Measurements from ENCODE around the gene SDR42E2.
"Not testable (repeated sequence)": the region's sequence is repeated elsewhere in the genome, so short reads cannot be mapped to it uniquely, and the experiment has no call there.

SDR42E2 gene

DNA sequence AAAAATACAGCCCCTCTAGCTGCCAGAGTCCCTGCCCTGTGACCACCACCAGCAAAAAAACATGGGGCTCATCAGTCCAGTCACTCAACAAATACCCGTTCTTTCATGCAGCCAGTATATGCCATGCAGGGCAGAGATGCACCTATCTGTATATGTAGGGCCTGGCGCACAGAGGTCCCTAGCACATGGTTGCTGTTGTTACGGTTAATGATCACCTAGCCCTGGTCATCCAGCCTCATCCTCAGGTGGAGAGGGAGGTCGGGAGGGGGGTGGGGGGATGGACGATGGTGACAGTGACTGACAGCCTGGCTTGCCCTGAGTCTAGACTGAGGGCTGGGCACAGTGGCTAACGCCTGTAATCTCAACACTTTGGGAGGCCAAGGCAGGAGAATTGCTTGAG is 1.5 kb downstream of the SDR42E2 start:
- DNase-seq, result no peak

DNA sequence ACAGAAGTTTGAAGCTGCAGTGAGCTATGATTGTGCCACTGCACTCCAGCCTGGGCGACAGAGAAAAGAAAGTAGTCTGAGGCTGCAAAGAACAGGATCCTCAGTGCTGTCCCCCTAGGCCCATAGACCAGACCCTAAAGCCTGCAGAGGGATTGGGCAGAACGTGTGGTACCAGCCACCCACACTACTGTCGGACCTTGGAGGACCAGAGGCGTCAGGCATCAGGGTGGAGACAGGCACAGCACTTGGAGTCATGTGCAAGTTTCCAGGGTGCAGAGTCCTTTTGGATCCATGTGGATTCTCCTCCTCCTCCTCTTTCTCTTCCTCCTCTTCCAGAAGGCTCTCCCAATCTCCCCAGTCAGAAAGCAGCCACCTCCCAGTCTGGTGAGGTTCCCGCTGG is 2.2 kb downstream of the SDR42E2 start:
- DNase-seq, result no peak

DNA sequence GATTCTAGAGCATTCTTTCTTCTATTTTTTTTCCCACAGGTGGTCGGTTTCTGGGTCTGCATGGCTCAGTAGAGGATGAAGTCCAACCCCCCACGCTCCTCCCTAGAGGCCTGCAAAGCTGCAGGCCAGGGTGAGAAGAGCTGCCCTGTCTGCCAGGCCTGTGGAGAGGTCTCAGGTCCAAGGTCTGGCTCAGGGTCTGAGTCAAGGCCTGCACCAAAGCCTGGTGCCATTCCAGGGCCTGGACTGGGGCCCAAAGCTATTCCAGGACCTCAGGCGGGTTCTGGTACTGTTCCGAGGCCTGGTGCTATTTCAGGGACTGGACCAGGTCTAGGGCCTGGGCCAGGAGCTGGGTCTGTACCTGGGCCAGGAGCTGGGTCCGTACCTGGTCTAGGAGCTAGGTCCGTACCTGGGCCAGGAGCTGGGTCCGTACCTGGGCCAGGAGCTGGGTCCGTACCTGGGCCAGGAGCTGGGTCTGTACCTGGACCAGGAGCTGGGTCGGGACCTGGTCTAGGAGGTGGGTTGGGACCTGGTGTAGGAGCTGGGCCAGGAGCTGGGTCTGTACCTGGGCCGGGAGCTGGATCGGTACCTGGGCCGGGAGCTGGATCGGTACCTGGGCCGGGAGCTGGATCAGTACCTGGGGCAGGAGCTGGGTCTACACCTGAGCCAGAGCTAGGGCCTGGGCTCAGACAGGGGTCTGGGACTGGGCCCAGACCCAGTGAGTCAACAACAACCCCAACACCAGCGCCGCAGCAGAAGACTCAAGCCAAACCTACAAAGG is 3.4 kb downstream of the SDR42E2 start:
- no peak for DNase-seq

DNA sequence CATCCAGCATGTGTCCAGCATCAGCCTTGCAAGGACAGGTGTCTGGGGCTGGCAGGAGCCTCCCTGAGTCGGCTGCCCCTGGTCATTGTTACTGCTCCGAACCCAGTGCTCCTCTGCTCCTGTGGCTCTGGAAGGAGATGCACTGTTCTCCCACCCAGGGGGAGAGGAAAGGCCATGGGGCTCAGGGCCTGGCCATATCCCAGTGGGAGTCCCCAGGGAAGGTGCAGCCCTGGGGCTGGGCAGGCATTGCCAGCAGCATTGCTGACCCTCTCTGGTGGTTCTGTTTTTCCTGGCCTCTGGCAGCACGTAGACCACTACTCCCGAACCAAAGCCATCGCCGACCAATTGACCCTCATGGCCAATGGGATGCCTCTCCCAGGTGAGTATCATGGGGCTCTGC is 9.6 kb downstream of the SDR42E2 start:
- no peak for DNase-seq

DNA sequence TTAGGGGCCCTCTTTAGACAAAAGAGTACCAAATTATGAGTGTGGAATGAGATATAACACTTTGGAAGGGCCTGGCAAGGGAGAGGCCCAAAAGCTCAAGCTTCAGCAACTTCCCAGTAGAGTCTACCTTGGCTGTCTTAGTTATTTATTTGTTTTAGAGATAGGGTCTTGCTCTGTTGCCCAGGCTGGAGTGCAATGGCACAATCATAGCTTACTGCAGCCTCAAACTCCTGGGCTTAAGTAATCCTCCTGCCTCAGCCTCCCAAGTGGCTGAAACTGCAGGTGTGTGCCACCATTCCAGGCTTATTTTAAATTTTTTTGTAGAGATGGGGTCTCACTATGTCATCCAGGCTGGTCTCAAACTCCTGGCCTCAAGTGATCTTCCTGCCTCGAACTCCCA is 10.3 kb downstream of the SDR42E2 start:
- not testable (repeated sequence) for DNase-seq

DNA sequence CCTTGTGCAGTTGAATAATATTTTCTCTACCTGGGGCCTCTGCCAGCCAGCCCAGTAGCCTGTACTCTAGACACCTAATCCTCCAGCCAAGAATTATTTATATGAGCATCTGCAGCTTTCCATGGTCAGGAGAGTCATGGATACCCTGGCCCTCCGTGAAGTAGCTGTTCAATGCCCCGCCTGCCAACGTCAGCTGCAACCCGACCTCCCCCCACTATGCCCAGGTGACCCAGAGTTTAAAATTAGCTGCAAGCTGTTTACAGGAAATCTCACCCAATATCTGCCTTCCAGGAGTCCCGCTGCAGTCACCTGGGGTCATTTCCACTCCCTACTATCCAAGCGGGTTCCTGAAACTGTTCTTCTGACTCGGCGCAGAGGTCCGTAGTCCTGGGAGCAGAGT is 12.3 kb downstream of the SDR42E2 start:
- no peak for DNase-seq

DNA sequence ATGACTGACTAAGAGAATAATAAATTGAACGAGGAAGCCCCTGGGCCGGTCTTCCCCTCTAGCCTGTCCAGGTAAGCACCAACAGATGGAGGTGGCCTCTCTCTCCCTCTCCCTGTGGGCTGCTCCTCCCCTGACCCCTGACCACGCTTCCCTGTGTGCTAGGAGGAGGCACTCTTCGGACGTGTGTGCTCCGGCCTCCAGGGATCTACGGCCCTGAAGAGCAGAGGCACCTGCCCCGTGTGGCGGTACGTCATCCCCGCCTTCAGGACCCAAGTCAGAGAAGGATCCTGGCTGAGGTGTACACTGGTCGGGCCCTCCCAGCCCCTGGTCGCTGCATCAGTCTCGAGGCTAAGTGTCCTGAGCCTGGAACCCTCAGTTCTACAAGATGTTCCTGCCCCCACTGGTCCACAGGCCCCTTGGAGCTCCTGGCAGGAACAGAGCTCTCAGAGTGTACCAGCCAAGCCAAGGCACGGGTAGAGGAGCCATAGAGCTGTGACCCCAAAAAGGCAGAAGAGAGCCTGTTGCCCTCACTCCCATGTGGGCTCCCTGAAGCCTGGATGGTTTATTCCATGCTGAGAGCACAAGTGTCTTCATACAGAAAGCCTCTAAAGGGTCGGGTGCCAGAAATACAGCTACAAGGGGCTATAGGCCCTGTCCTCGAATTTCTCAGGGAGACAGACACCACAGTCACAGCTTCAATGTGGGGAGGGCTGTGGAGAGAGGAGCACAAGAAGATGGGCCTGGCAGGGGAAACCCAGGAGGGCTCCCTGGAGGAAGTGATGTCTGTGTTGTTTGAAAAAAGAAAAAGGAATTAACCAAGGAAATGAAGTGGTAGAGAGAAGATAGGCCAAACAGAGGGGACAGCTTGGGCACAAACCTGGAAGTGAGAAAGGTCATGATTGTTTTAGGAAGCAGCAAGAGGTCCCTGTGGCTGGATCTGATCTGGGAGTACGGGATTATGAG is 15.9 kb downstream of the SDR42E2 start:
- DNase-seq, result no peak

DNA sequence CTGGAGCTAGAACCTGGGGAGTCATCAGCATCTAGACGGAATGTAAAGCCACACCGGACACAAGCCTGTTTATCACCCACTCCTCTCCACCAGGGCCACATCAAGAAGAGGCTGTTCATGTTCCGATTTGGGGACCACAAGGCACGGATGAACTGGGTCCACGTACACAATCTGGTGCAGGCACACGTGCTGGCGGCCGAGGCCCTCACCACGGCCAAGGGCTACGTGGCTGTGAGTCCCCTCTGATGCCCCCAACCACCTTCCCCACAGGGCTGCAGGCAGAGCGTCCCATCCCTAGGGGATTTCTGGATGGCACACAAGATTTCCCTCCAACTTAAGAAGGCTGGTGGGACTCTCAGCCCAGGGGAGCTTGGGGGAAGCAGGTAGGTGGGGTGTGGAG is 19.1 kb downstream of the SDR42E2 start:
- DNase-seq, result no peak

DNA sequence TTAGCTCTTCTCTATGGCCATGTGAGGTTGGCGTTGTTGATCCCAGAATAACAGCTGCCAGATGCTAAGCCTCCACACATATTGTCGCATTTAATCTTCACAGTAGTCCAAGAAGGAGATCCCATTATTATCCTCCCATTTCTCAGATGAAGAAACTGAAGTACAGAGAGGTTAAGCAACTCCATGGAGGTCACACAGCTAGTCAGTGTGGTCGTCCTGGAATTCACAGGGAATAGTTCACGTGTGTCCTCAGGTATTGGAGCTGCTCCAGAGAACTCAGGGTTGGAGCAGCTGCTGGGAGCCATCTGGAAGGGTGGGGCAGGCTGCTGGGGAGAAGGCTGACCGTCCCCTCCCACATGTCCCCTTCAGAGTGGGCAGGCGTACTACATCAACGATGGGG is 19.5 kb downstream of the SDR42E2 start:
- DNase-seq, result no peak

DNA sequence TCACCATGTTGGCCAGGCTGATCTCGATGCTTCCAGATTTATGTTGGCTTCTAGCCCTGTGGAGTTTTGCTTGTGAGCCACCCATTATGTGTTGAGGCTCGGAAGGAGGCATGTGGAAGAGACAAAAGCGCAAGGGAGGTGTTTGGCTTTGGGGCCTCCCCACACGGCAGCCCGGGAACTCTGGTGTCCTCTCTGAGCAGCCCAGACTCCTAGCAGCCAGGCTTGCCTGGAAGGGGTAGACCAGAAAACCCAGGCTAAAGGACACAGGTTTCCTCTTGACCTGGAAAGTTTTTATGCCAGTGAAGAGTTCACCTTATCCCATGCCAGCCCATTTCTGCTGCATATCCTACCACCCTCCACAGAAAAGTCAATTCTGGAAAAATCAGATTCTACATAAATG is 21.0 kb downstream of the SDR42E2 start:
- DNase-seq, result no peak

DNA sequence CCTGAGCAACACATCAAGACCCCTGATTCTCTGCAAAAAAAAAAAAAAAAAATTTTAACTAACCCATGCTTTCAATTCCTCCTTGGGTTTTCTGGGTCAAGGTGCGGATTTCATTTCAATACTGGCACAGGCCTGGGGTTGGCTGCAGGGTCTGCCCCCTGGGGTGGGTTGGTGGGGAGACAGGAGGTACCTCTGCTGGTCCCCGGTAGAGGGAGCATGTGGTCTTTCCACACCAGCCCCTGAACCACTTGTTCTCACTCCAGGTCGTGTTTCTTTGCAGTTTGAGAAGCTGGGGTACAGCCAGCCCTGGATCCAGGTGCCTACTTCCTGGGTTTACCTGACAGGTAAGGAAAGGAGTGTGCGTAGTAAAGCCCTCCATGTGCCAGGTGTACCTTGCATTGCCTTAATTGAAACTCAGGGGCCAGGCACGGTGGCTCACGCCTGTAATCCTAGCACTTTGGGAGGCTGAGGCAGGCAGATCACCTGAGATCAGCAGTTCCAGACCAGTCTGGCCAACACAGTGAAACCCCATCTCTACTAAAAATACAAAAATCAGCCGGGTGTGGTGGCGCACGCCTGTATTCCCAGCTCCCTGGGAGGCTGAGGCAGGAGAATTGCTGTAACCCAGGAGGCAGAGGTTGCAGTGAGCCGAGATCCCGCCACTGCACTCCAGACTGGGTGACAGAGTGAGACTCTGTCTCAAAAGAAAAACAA is 21.8 kb downstream of the SDR42E2 start:
- no peak for DNase-seq

DNA sequence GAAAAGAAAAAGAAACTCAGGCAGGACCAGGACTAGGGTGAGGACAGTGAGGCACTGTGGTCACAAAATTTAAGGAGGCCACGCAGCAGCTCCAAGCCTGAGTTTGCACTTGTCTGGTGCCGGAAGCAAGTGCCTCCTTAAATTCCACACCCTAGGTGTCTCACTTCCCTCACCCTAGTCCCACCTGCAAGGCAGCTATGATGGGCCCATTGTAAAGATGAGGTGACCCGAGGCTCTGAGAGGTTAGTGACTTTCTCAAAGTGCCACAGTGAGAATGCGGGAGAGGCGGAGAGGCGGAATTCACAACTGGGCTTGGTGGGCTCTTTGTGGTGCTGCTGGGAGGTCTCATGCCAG is 22.3 kb downstream of the SDR42E2 start:
- no peak for DNase-seq

DNA sequence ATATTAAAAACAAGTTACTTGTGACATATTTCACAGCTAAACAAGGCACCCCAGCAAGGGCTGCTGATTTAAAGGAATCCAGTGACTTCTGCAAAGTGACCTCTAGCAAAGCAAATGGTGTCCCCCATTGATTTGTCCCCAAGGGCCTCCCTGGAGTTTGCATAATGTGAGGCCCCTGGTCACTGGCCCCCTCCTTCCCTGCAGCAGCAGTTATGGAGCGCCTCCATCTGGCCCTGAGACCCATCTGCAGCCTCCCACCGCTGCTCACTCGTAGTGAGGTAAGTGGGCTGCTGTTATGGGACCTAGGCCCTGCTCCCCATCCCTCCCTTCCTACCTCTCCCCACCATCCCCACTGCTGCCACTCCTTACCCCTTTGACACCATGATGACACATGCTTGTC is 24.2 kb downstream of the SDR42E2 start:
- DNase-seq, result no peak

DNA sequence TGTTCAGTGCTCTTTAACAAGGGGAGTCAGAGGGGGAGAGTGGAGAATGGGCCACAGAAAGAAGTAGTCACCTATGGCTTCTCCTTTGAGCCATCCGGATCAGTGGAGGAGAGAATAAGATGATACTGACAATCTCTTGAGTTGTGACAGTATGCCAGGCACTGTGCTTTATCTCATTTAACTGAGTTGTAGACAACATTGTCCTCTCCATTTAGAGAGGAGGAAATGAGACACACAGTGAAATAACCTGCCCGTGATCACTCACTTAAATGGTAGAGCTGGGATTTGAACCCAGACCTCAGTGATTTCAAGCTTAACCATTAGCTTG is 25.9 kb downstream of the SDR42E2 start:
- no peak for DNase-seq

DNA sequence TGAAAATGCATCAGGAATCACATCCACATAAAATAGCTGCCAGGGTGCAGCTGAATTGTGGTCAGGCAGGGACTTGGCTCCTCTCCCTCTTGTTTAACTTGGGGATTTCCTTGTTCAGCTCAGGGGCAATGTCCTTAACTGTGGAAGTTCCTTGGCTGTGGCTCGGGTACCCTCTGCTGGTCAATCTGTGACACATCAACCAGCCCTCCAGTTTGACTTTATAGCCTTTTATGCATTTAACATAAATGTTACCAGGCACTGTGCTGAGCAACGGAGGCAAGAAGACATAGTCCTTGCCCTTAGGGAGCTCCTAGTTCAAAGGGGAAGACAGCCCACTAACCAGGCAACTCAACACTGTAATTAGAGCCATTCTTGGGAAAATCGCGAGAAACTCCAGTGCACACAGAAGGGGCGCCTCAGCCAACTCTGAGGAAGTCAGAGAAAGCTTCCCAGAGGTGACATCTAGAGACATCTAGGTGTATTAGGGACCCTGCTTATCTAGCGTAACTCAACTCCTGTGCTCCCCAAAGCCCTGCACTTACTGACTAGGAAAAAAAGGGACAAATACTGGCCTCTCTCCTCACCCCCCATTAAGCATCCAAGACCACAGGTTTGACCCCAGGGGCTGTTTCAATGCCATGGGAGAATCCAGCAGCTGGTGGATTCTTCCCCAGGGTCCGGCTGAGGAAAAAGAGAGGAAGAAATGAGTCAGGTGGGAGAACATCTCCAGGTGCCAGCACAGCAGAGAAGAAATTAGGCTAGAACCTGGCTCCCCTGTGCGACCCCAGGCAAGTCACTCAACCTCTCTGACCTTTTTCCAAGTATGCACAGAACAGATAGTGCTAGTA is 26.5 kb downstream of the SDR42E2 start:
- DNase-seq, result peak; percentile 80

DNA sequence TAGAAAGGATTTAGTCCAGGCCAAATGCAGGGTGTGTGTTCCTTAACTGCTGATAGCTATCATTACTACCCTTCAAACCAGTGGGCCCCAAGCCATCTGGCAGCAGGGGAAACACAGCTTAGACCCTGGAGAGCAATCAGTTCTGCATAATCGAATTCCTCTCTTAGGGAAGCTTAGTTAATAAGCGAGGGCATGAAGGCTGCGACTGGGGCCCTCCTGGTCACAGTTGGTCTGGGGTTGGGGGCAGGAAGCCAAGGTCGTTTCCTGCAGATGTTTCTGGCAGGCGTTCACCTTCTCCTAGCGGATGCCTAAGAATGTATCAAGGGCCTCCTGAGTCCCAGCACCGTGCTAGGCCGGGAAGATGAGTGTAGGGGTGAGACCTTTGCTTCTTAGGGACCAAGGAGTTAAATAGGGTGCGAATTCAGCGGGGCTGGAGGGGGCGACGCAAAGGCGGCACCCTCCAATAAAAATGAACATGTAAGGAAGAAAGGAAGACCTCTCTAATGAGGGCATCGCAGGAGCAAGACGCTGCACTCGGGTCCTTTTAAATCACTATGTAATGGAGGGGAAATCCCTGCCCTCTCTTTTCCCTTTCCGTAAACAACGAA is 27.3 kb downstream of the SDR42E2 start:
- no peak for DNase-seq

DNA sequence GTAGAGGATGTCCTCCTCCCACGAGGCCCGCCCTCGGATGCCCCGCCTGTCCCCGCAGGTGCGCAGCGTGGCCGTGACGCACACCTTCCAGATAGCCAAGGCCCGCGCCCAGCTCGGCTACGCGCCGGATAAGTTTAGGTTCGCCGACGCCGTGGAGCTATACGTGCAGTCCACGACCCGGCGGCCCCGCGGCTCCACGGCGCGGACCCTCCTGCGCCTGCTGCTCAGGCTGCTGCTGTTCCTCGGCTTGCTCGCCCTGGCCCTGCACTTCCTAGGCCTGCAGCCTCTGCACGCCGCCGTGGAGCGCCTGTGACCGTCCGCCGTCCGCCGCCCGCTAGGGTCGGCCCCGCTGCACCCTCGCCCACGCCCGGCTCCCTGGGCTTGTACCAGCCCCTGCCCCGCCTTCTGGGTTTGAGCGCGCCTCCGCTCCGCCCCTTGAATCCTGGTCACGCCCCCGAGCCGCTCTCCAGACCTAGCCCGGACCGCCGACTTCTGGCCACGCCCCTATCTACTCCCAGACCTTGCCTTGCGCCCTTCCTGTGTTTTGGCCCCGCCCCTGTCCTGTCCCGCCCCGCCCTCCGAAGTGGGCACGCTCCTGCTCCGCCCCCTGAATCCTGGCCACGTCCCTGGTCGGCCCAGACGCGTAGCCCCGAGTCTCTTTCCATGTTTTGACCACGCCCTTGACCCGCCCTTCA is 27.9 kb downstream of the SDR42E2 start:
- DNase-seq, result no peak

DNA sequence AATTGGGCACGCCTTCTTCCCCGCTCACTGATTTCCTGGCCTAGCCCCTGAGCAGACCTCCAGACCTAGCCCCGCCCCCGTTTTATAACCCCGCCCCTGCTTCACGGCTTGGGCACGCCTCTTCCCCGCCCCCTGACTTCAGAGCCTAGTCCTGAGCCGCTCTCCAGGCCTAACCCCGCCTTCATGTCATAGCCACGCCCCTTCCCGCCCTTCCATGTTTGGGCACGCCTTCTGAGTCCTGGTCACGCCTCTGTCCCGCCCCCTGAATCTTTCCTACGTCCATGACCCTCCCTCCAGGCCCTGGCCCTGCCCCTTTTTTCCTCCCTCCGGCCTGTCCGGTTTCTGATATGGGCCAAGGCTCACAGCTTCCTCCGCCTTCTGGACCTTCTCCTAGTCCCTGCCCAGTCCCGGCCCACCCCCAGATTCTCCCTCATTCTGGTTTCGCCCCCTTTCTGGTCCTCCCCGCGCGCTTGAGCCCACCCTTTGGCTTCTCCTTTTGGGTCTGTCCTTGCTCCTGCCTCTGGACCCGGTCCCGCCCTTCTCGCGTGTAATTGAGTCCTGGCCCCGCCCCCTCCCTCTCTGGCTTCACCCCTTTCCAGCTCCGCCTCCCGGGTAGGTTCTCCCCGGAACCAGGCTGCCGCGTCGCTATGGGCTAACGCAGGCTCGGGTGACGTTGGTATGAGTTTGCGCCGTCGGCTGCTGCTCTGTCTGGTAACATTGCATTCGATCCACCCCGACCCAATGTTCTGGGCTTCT is 28.6 kb downstream of the SDR42E2 start:
- peak; percentile 97 for DNase-seq

DNA sequence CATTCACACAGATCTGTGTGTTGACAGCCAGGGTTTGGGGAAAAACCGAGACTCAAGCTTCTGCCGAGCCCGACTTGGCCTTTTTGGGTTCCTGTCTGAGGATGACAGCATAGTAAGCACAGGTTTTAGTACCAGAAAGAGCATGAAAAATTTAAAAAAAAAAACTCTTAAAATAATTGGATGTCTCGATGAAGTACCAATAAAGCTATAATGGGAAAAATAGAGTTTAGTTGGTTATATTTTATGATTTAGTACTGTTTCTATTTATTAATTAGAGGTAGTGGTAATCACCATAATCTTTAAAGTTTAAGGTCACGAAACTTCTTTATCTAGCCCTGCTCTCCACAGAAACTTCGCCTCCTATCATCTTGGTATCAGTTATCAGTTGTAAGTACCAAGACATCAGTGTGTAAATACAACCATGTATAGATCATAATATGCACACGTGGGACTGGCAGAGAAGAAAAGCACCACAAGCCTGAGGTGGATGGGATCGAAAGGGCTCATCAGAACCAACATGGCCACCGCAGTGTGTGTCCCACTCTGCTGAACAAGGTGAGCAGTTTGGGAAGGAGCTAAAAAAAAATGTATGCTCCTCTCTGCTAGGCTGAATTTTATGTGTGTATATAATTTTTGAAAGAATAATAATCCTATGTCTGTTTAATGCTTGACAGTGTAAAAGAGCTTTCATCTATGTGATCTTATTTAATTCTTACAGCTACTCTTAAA is 29.4 kb downstream of the SDR42E2 start:
- no peak for DNase-seq
